Uterus (tissue), 4 donors: Measurements from ENCODE around the gene LDAH. TPM values are rescaled to one million over a fixed set of nuclear protein-coding genes. Genes with fewer than 3 reads are reported as not detected.

Experiments
- DNase-seq, 2 donors: peaks; one replicate each; pipeline ENCODE4 v3.0.0-alpha.2; 2019 to 2020
- H3K27ac ChIP-seq, 2 donors: fragments of 200-600 bp; sonication (generic); 1 replicate in 1 of 2; 2 replicates in 1 of 2; pipeline ENCODE4 v1.5.1; 2016 to 2018
- H3K27me3 ChIP-seq, 2 donors: fragments of 200-600 bp; sonication (generic); one replicate each; pipeline ENCODE4 v1.5.1; 2018 to 2019; ENCODE audit warnings: control low read depth in 1 of 2
- H3K36me3 ChIP-seq, 2 donors: fragments of 200-600 bp; sonication (generic); one replicate each; pipeline ENCODE4 v1.5.1; 2019; ENCODE audit warnings: control low read depth in 1 of 2
- H3K4me1 ChIP-seq, 2 donors: fragments of 200-600 bp; sonication (generic); one replicate each; pipeline ENCODE4 v1.5.1; 2018 to 2019; ENCODE audit warnings: control low read depth in 1 of 2
- H3K4me3 ChIP-seq, 2 donors: fragments of 200-600 bp; sonication (generic); 1 replicate in 1 of 2; 2 replicates in 1 of 2; pipeline ENCODE4 v1.5.1; 2018 to 2019; ENCODE audit warnings: mild to moderate bottlenecking in 1 of 2
- H3K9me3 ChIP-seq, 2 donors: fragments of 200-600 bp; sonication (generic); one replicate each; pipeline ENCODE4 v1.5.1; 2019; ENCODE audit warnings: control low read depth in 1 of 2
- CTCF ChIP-seq, 4 experiments: fragments of 200-600 bp in 2 of 4; fragments of 450-650 bp in 2 of 4; sonication (generic) in 2 of 4; IDR thresholded peaks; one replicate each; pipeline ENCODE4 v1.5.1; 2016 to 2019; ENCODE audit warnings: antibody characterized with exemption in 4 of 4, mild to moderate bottlenecking in 2 of 4, moderate library complexity in 1 of 4
- POLR2A ChIP-seq, 2 donors: fragments of 450-650 bp; IDR thresholded peaks; one replicate each; pipeline ENCODE4 v1.6.1; 2016; ENCODE audit warnings: antibody characterized with exemption in 2 of 2, mild to moderate bottlenecking in 1 of 2, moderate library complexity in 1 of 2
- intact Hi-C: fragments of 100-400 bp; cut with DNase I; formaldehyde crosslinking; loops from one replicate; pipeline ENCODE4 v1.15.1; 2023; ENCODE audit warnings: low total_unique reads
- total RNA-seq, 4 donors: library from RNA; depleted of rRNA in 3 of 4; stranded (reverse); fragments of >200 nt in 3 of 4; gene quantifications; one replicate each; pipeline versions ENCODE4 v1.1.0 to v1.2.4, GENCODE V29; 2014 to 2023
- donor health status: DM: yes; HTN: yes; CAD: no.

The LDAH gene
- total RNA-seq, 4 donors from 2014 or later = 9.7 to 62.4 (median 19.9) TPM

- Histone ChIP-seq H3K36me3 (no peaks in the 10 kb centered on the region), H3K4me3 (no peak overlapping the region)
Observed at GRCh38 chr2:20637147-20637546, 185.8 kb downstream of the LDAH start.

GRCh38 chr2:20635675-20636584 is 187.0 kb downstream of the LDAH start:
- intact Hi-C loops = no loop called here
- Histone ChIP-seq H3K4me1 (peaks cover 0 to 10% of the 10 kb centered on the region in 2 donors), H3K4me3 (no peak overlapping the region), H3K27ac (peak overlapping the region; percentile 74 to 76), H3K36me3 (no peaks in the 10 kb centered on the region), H3K27me3 (no peaks in the 10 kb centered on the region), H3K9me3 (no peaks in the 10 kb centered on the region)
- TF ChIP-seq CTCF (IDR thresholded peaks at IDR 0.05) (peak; percentile 97 to 99 (median 98)), POLR2A (IDR thresholded peaks at IDR 0.05) (peak in 1 of 2 donors; percentile 7)
- peak; percentile 91 to 94 for DNase-seq

More at GRCh38 chr2:20637147-20637546, 185.8 kb downstream of the LDAH start:
- intact Hi-C loops = no loop called here
- Histone ChIP-seq H3K27me3 (no peaks in the 10 kb centered on the region), H3K9me3 (no peaks in the 10 kb centered on the region), H3K4me1 (peaks cover 0 to 17% of the 10 kb centered on the region in 2 donors), H3K27ac (peak overlapping the region; percentile 74 to 76)
- DNase-seq = peak; percentile 66 to 68
- TF ChIP-seq CTCF (IDR thresholded peaks at IDR 0.05) (no peak), POLR2A (IDR thresholded peaks at IDR 0.05) (no peak)

GRCh38 chr2:20635113-20635510 is 187.8 kb downstream of the LDAH start:
- Histone ChIP-seq H3K4me3 (no peak overlapping the region), H3K27me3 (no peaks in the 10 kb centered on the region), H3K9me3 (no peaks in the 10 kb centered on the region), H3K27ac (peak overlapping the region; percentile 74 to 76), H3K4me1 (peaks cover 0 to 10% of the 10 kb centered on the region in 2 donors), H3K36me3 (no peaks in the 10 kb centered on the region)
- intact Hi-C loops = no loop called here
- DNase-seq = no peak
- TF ChIP-seq POLR2A (IDR thresholded peaks at IDR 0.05) = no peak
- TF ChIP-seq CTCF (IDR thresholded peaks at IDR 0.05) = no peak

GRCh38 chr2:20634507-20635112 is 188.3 kb downstream of the LDAH start:
- H3K4me1 ChIP-seq = peaks cover 0 to 10% of the 10 kb centered on the region in 2 donors
- no peaks in the 10 kb centered on the region for H3K27me3 ChIP-seq
- TF ChIP-seq CTCF (IDR thresholded peaks at IDR 0.05) (no peak), POLR2A (IDR thresholded peaks at IDR 0.05) (no peak)
- peak; percentile 63 to 73 for DNase-seq
- H3K36me3 ChIP-seq = no peaks in the 10 kb centered on the region
- H3K4me3 ChIP-seq = no peak overlapping the region
- H3K9me3 ChIP-seq = no peaks in the 10 kb centered on the region
- intact Hi-C loops = no loop called here
- peak overlapping the region; percentile 74 to 76 for H3K27ac ChIP-seq

Other genes with a start within 250 kb of the LDAH start
- 10 to 100 TPM in 3 of 4 donors, 1 to 10 TPM in 1; 7.1 to 41.8 (median 28.4) TPM for gene HS1BP3, start 172.0 kb downstream of the LDAH start, total RNA-seq
- gene GDF7, start 156.0 kb downstream of the LDAH start, total RNA-seq = 10 to 100 TPM in 1 of 4 donors, 1 to 10 TPM in 3; 1.5 to 45.6 (median 5.4) TPM
- under 1 TPM in 2 of 4 donors, not detected in 2; 0.41 to 0.55 TPM for gene APOB, start 221.0 kb upstream of the LDAH start, total RNA-seq